Karpas-422 (cell line): ENCODE measurements around the gene IQSEC1. TPM values are rescaled to one million over a fixed set of nuclear protein-coding genes. Genes with fewer than 3 reads are reported as not detected.
A peak's percentile ranks its signal among the peaks of the same experiment; 100 is the strongest.

ENCODE experiments used
- DNase-seq: peaks from one replicate; pipeline ENCODE4 v3.0.0-alpha.2; 2015
- H2AFZ ChIP-seq: fragments of 200-600 bp; sonication (generic); 2 replicates; pipeline ENCODE4 v1.6.1; 2014; ENCODE audit warnings: antibody characterized with exemption, low read length, mixed read lengths
- H3K27ac ChIP-seq: fragments of 200-600 bp; sonication (generic); 2 replicates; pipeline ENCODE4 v1.5.1; 2014; ENCODE audit warnings: mild to moderate bottlenecking, low read length, moderate library complexity
- H3K27me3 ChIP-seq: fragments of 200-600 bp; sonication (generic); 2 replicates; pipeline ENCODE4 v1.6.1; 2014; ENCODE audit warnings: low read length, mixed read lengths
- H3K36me3 ChIP-seq: fragments of 200-600 bp; sonication (generic); 2 replicates; pipeline ENCODE4 v1.6.1; 2014; ENCODE audit warnings: low read length, mixed read lengths; ENCODE audit not compliant: insufficient read depth
- H3K4me1 ChIP-seq: fragments of 200-600 bp; sonication (generic); 2 replicates; pipeline ENCODE4 v1.6.1; 2014; ENCODE audit warnings: mild to moderate bottlenecking, low read length, mixed read lengths
- H3K4me2 ChIP-seq: fragments of 200-600 bp; sonication (generic); 2 replicates; pipeline ENCODE4 v1.6.1; 2014; ENCODE audit warnings: low read length, low read depth, mild to moderate bottlenecking; ENCODE audit not compliant: poor library complexity, severe bottlenecking
- H3K4me3 ChIP-seq: fragments of 200-600 bp; sonication (generic); 2 replicates; pipeline ENCODE4 v1.5.1; 2014; ENCODE audit warnings: mild to moderate bottlenecking, antibody characterized with exemption, low read length, mixed read lengths
- H3K79me2 ChIP-seq: fragments of 200-600 bp; sonication (generic); 2 replicates; pipeline ENCODE4 v1.6.1; 2014; ENCODE audit warnings: mild to moderate bottlenecking, low read length, mixed read lengths
- H3K9ac ChIP-seq: fragments of 200-600 bp; sonication (generic); 2 replicates; pipeline ENCODE4 v1.6.0; 2014; ENCODE audit warnings: low read length
- H3K9me2 ChIP-seq: fragments of 200-600 bp; sonication (generic), shearing (Covaris generic); replicated peaks from 2 replicates; pipeline ENCODE4 v1.6.0; 2014; ENCODE audit warnings: mild to moderate bottlenecking, low read length, moderate library complexity; ENCODE audit not compliant: insufficient read depth
- H3K9me3 ChIP-seq: fragments of 300-700, 200-600 bp; sonication (generic); 2 replicates; pipeline ENCODE4 v1.6.1; 2014; ENCODE audit warnings: low read length, mixed read lengths
- H4K20me1 ChIP-seq: fragments of 200-600 bp; sonication (generic); 2 replicates; pipeline ENCODE4 v1.6.1; 2014; ENCODE audit warnings: mild to moderate bottlenecking, antibody characterized with exemption, low read length, low read depth; ENCODE audit not compliant: insufficient read depth
- total RNA-seq: library from RNA; depleted of rRNA; stranded (reverse); fragments of >200 nt; shearing (Covaris generic); gene quantifications from 2 replicates; pipeline ENCODE4 v1.2.3, GENCODE V29; 2014; ENCODE audit warnings: low replicate concordance

IQSEC1 gene
- total RNA-seq, 1 experiment from 2014 or later, result 4.7 TPM

- H3K36me3 ChIP-seq, result no peaks in the 10 kb centered on the region
- no peaks in the 10 kb centered on the region for H3K79me2 ChIP-seq
- H3K27ac ChIP-seq, result no peak overlapping the region
- no peak overlapping the region for H3K4me2 ChIP-seq
- H3K4me1 ChIP-seq, result peaks cover 57% of the 10 kb centered on the region
- H4K20me1 ChIP-seq, result peaks cover 47% of the 10 kb centered on the region
- no peak overlapping the region for H2AFZ ChIP-seq
- H3K27me3 ChIP-seq, result no peaks in the 10 kb centered on the region
- no peak overlapping the region for H3K4me3 ChIP-seq
- no peak overlapping the region for H3K9ac ChIP-seq
- no peaks in the 10 kb centered on the region for H3K9me3 ChIP-seq
- H3K9me2 ChIP-seq, result no peaks in the 10 kb centered on the region
- DNase-seq, result no peak
These were observed 53.8 kb downstream of the IQSEC1 start for GRCh38 chr3:13019243-13020095.

DNA sequence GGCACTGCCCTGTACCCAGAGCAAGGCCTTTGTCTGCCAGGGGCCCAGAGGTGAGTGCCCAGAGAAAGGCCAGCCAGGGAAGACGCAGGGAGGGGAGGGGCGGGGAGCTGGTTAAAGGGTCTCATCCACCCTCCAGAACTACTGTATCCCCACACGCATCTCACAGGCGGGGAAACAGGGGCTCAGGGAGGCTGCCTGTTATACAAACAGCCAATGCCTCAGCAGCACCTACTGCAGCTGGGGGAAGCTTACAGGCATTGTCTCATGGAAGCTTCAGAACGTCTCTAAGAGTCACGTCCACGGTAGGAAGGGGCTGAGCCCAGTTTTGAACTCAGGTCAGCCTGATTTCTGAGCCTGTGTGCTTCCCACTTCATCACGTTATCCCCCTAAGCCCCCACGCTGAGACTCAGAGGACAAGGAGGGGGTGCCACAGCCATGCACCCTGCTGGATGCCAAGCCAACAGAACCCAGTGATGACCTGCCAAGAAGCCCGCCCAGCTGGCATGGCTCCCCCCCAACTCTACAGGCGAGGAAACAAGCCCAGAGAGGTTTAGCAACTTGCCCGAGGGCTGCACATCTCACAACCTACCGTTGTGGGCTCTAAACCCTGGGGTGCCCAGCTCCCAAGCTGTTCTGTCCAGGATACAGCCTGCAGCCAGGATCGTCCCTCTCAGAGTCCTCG, 54.5 kb downstream of the IQSEC1 start:
- no peak for DNase-seq
- Histone ChIP-seq H3K27ac (no peak overlapping the region), H3K79me2 (no peaks in the 10 kb centered on the region)

DNA sequence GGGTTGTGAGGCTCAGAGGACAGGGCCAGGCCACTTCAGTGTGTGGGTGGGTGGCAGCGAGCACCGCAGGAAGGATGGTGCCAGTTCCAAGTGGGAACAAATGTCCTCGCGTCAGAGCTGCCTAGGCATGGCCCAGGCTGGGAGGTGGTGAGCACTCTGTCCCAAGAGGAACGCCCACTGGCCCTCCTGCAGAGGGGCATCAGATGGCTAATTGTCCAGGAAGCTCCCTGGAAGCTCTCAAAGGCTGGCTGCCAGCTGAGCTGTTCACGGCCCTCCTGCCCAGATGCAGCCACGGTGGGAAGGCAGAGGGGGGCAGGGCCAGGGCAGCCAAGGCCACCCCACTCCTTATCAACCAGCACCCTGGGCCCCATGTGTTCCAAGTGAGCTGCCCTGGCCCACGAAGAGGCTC, 55.2 kb downstream of the IQSEC1 start:
- peaks cover 38% of the 10 kb centered on the region for H4K20me1 ChIP-seq
- H2AFZ ChIP-seq, result no peak overlapping the region
- no peak for DNase-seq
- H3K27ac ChIP-seq, result no peak overlapping the region
- H3K4me2 ChIP-seq, result no peak overlapping the region
- no peaks in the 10 kb centered on the region for H3K9me2 ChIP-seq
- H3K36me3 ChIP-seq, result no peaks in the 10 kb centered on the region
- H3K79me2 ChIP-seq, result no peaks in the 10 kb centered on the region
- peaks cover 54% of the 10 kb centered on the region for H3K4me1 ChIP-seq
- no peak overlapping the region for H3K9ac ChIP-seq
- H3K4me3 ChIP-seq, result no peak overlapping the region
- no peaks in the 10 kb centered on the region for H3K9me3 ChIP-seq
- H3K27me3 ChIP-seq, result no peaks in the 10 kb centered on the region

More for the DNA sequence above, 54.5 kb downstream of the IQSEC1 start:
- no peak overlapping the region for H2AFZ ChIP-seq
- H3K9ac ChIP-seq, result no peak overlapping the region
- no peaks in the 10 kb centered on the region for H3K27me3 ChIP-seq
- no peaks in the 10 kb centered on the region for H3K9me2 ChIP-seq
- H3K4me1 ChIP-seq, result peaks cover 57% of the 10 kb centered on the region
- H3K36me3 ChIP-seq, result no peaks in the 10 kb centered on the region
- peaks cover 44% of the 10 kb centered on the region for H4K20me1 ChIP-seq
- no peaks in the 10 kb centered on the region for H3K9me3 ChIP-seq
- no peak overlapping the region for H3K4me2 ChIP-seq
- no peak overlapping the region for H3K4me3 ChIP-seq

DNA sequence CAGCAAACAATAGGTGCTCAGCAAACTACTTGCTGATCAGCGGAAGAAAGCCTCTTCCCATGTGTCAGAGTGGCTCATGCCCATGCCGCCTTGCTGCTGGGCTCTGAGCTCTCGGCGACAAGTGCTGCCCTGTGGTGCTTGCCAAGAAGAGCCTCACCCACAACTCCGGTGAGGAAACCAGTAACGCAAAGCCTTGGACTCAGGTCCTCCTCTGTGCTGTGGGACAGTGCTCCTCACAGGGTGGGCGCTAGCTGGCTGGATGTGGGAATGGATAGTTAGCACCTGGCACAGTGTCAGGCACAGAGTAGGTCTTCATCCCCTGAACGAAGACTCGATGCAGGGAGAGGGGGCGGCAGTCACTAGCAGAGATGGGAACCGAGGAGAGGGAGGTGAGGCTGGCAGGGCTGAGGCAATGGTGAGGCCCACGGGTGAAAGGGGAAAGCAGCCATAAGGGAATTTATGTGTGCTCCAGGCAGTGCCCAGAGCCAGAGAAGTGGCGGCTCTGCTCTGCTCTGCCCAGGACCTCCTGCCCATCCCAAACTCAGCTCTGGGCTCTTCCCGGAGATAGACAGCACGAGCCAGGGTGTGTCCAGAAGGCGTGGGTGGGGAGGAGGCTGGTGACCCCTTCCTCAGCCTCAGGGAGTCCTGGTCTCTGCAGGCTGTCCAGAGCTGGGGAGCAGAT, 55.7 kb downstream of the IQSEC1 start:
- Histone ChIP-seq H3K4me3 (no peak overlapping the region), H3K4me2 (no peak overlapping the region)

GRCh38 chr3:13016721-13017255, 56.4 kb downstream of the IQSEC1 start:
- Histone ChIP-seq H3K9ac (peak overlapping the region; percentile 54; the same call in 1 of the 2 replicates), H3K27ac (peak overlapping the region; percentile 29; the same call in 1 of the 2 replicates), H2AFZ (no peak overlapping the region), H4K20me1 (peaks cover 26% of the 10 kb centered on the region), H3K4me2 (peak overlapping the region; percentile 67), H3K4me3 (peak overlapping the region; percentile 47; the same call in 1 of the 2 replicates), H3K36me3 (no peaks in the 10 kb centered on the region), H3K9me3 (no peaks in the 10 kb centered on the region), H3K9me2 (no peaks in the 10 kb centered on the region), H3K27me3 (no peaks in the 10 kb centered on the region), H3K4me1 (peaks cover 51% of the 10 kb centered on the region), H3K79me2 (no peaks in the 10 kb centered on the region)
- DNase-seq, result no peak

More for the DNA sequence above, 55.7 kb downstream of the IQSEC1 start:
- Histone ChIP-seq H3K36me3 (no peaks in the 10 kb centered on the region), H3K9me3 (no peaks in the 10 kb centered on the region), H3K9ac (no peak overlapping the region), H2AFZ (no peak overlapping the region), H4K20me1 (peaks cover 32% of the 10 kb centered on the region), H3K4me1 (peaks cover 51% of the 10 kb centered on the region), H3K9me2 (no peaks in the 10 kb centered on the region), H3K79me2 (no peaks in the 10 kb centered on the region), H3K27ac (no peak overlapping the region), H3K27me3 (no peaks in the 10 kb centered on the region)
- DNase-seq, result no peak

GRCh38 chr3:13016083-13016720, 57.0 kb downstream of the IQSEC1 start:
- peak overlapping the region; percentile 67 for H3K4me2 ChIP-seq
- H3K27ac ChIP-seq, result peak overlapping the region; percentile 29; the same call in 1 of the 2 replicates
- H2AFZ ChIP-seq, result no peak overlapping the region
- H3K79me2 ChIP-seq, result no peaks in the 10 kb centered on the region
- peak overlapping the region; percentile 54 for H3K9ac ChIP-seq
- H3K36me3 ChIP-seq, result no peaks in the 10 kb centered on the region
- peaks cover 21% of the 10 kb centered on the region for H4K20me1 ChIP-seq
- peak; percentile 67 for DNase-seq
- no peaks in the 10 kb centered on the region for H3K9me3 ChIP-seq
- H3K4me1 ChIP-seq, result peaks cover 51% of the 10 kb centered on the region
- no peaks in the 10 kb centered on the region for H3K9me2 ChIP-seq
- peak overlapping the region; percentile 47 for H3K4me3 ChIP-seq
- no peaks in the 10 kb centered on the region for H3K27me3 ChIP-seq

GRCh38 chr3:13015286-13016082, 57.7 kb downstream of the IQSEC1 start:
- Histone ChIP-seq H3K27ac (no peak overlapping the region), H3K9me3 (no peaks in the 10 kb centered on the region), H3K9ac (peak overlapping the region; percentile 54), H3K79me2 (no peaks in the 10 kb centered on the region), H3K27me3 (no peaks in the 10 kb centered on the region), H4K20me1 (peaks cover 13% of the 10 kb centered on the region), H3K4me3 (peak overlapping the region; percentile 47), H3K9me2 (no peaks in the 10 kb centered on the region), H3K4me1 (peaks cover 51% of the 10 kb centered on the region), H2AFZ (no peak overlapping the region), H3K4me2 (peak overlapping the region; percentile 67), H3K36me3 (no peaks in the 10 kb centered on the region)
- no peak for DNase-seq
